Measurements from ENCODE around the gene ZNF784.

Gene ZNF784

DNA sequence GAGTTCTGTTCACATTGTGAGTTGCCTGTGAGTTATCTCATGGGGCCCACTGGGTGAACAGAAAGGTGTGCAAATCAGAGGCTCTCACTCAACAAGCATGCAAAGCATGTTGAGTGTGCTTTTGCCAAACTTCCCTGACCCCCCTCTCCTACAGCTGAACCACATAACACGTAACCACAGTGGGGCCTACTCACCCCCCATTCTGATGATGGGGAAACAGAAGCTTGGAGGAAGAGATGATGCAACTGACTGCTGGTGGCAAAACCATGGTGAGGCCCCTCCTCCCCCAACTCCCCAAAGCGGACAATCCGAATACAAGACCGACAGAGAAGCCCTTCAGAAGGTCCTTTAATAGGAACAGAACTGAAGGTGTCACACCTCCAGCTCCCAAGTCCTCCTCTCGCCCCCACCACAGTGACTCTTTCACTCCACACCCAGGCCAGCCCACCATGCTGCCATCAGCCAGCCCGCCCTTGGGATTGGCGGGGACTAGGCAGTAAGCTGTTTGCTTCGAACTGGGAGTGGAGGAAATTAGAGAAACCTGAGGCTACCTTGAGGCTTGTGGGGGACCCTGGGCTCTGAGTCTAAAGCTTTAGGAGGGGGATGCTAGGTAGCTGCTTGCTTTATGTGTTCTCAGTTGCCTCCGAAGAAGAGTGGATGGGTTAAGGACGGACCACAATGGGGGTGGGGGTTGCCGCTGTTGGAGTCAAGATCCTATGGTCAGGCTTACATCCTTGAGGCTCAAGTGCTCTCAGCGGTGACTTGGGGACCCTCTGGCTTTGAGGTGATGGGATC, 3.8 kb downstream of the ZNF784 start:
- Histone ChIP-seq H2AFZ (ENCODE audit: low read depth, low read length) (no peak overlapping the region), H3K79me2 (ENCODE audit: low read length) (no peaks in the 10 kb centered on the region; the same call in 1 of the 2 replicates), H3K9me3 (ENCODE audit: insufficient read depth, low read length) (no peaks in the 10 kb centered on the region), H3K4me1 (ENCODE audit: low read length) (peaks cover 10% of the 10 kb centered on the region), H4K20me1 (ENCODE audit: insufficient read depth, low read length) (0 out of 2 replicates have a peak, but pooled peaks cover 3% of the 10 kb centered on the region), H3K9ac (ENCODE audit: low read length) (no peak overlapping the region), H3K27ac (ENCODE audit: low read length) (no peak overlapping the region), H3K4me3 (ENCODE audit: low read length) (no peak overlapping the region), H3K4me2 (ENCODE audit: low read length) (no peak overlapping the region), H3K36me3 (replicated peaks; ENCODE audit: low read depth, low read length) (peaks cover 28% of the 10 kb centered on the region), H3K27me3 (ENCODE audit: low read depth, low read length) (no peaks in the 10 kb centered on the region)
- no peak for TF ChIP-seq CTCF (IDR thresholded peaks at IDR 0.05; ENCODE audit: low read depth, low read length)
- no peak for TF ChIP-seq EZH2phosphoT487 (IDR thresholded peaks at IDR 0.05; ENCODE audit: low read depth)

DNA sequence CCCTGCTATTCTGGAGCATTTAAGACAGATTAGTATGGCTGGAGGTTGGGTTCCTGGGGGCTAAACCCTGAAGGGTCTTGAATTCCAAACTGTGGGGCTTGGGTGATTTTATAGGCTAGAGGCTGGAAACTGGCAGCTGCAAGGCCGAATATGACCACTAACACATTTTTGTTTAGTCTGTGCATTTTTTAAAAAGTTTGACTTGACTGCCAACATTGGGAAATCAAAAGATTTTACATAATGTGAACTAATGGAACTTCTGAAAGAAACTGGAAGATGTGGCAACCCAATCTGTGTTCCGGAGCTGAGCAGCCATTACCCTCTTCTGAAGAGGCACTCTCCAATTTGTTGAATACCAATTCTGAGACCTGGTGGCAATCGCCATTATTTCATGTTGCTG, 5.1 kb downstream of the ZNF784 start:
- H3K9ac ChIP-seq (ENCODE audit: low read length), result no peak overlapping the region
- TF ChIP-seq CTCF (IDR thresholded peaks at IDR 0.05; ENCODE audit: low read depth, low read length) (no peak), EZH2phosphoT487 (IDR thresholded peaks at IDR 0.05; ENCODE audit: low read depth) (no peak)
- H4K20me1 ChIP-seq (ENCODE audit: insufficient read depth, low read length), result 0 out of 2 replicates have a peak, but pooled peaks cover 3% of the 10 kb centered on the region
- no peaks in the 10 kb centered on the region; the same call in 1 of the 2 replicates for H3K79me2 ChIP-seq (ENCODE audit: low read length)
- peaks cover 37% of the 10 kb centered on the region for H3K36me3 ChIP-seq (replicated peaks; ENCODE audit: low read depth, low read length)
- H3K4me3 ChIP-seq (ENCODE audit: low read length), result no peak overlapping the region
- no peaks in the 10 kb centered on the region for H3K27me3 ChIP-seq (ENCODE audit: low read depth, low read length)
- no peak overlapping the region for H3K4me2 ChIP-seq (ENCODE audit: low read length)
- peaks cover 5% of the 10 kb centered on the region; the same call in 1 of the 2 replicates for H3K4me1 ChIP-seq (ENCODE audit: low read length)
- H2AFZ ChIP-seq (ENCODE audit: low read depth, low read length), result no peak overlapping the region
- H3K9me3 ChIP-seq (ENCODE audit: insufficient read depth, low read length), result no peaks in the 10 kb centered on the region
- H3K27ac ChIP-seq (ENCODE audit: low read length), result no peak overlapping the region

GRCh38 chr19:55618426-55618825, 5.9 kb downstream of the ZNF784 start:
- H3K9me3 ChIP-seq (ENCODE audit: insufficient read depth, low read length), result no peaks in the 10 kb centered on the region
- H4K20me1 ChIP-seq (ENCODE audit: insufficient read depth, low read length), result 0 out of 2 replicates have a peak, but pooled peaks cover 3% of the 10 kb centered on the region
- H3K27me3 ChIP-seq (ENCODE audit: low read depth, low read length), result no peaks in the 10 kb centered on the region
- H3K4me2 ChIP-seq (ENCODE audit: low read length), result no peak overlapping the region
- no peaks in the 10 kb centered on the region; the same call in 1 of the 2 replicates for H3K79me2 ChIP-seq (ENCODE audit: low read length)
- peaks cover 37% of the 10 kb centered on the region for H3K36me3 ChIP-seq (replicated peaks; ENCODE audit: low read depth, low read length)
- no peaks in the 10 kb centered on the region for H3K4me1 ChIP-seq (ENCODE audit: low read length)
- H3K27ac ChIP-seq (ENCODE audit: low read length), result no peak overlapping the region
- H3K4me3 ChIP-seq (ENCODE audit: low read length), result no peak overlapping the region
- no peak overlapping the region for H2AFZ ChIP-seq (ENCODE audit: low read depth, low read length)
- no peak for TF ChIP-seq EZH2phosphoT487 (IDR thresholded peaks at IDR 0.05; ENCODE audit: low read depth)
- no peak for TF ChIP-seq CTCF (IDR thresholded peaks at IDR 0.05; ENCODE audit: low read depth, low read length)
- H3K9ac ChIP-seq (ENCODE audit: low read length), result no peak overlapping the region

GRCh38 chr19:55617426-55617825, 6.9 kb downstream of the ZNF784 start:
- Histone ChIP-seq H3K27me3 (ENCODE audit: low read depth, low read length) (no peaks in the 10 kb centered on the region), H3K9ac (ENCODE audit: low read length) (no peak overlapping the region), H3K4me1 (ENCODE audit: low read length) (peaks cover 7% of the 10 kb centered on the region), H2AFZ (ENCODE audit: low read depth, low read length) (no peak overlapping the region), H3K4me3 (ENCODE audit: low read length) (no peak overlapping the region), H3K27ac (ENCODE audit: low read length) (no peak overlapping the region), H3K36me3 (replicated peaks; ENCODE audit: low read depth, low read length) (peaks cover 37% of the 10 kb centered on the region), H3K9me3 (ENCODE audit: insufficient read depth, low read length) (no peaks in the 10 kb centered on the region), H3K4me2 (ENCODE audit: low read length) (no peak overlapping the region), H4K20me1 (ENCODE audit: insufficient read depth, low read length) (peaks cover 8% of the 10 kb centered on the region), H3K79me2 (ENCODE audit: low read length) (peaks cover 9% of the 10 kb centered on the region)
- TF ChIP-seq EZH2phosphoT487 (IDR thresholded peaks at IDR 0.05; ENCODE audit: low read depth), result no peak
- TF ChIP-seq CTCF (IDR thresholded peaks at IDR 0.05; ENCODE audit: low read depth, low read length), result no peak
